WERI-Rb-1 (cell line): ENCODE measurements around the gene IL20RA.

Experiments
- DNase-seq: peaks from one replicate; pipeline ENCODE4 v3.0.0-alpha.2; 2020
- H3K27ac ChIP-seq: fragments of 250-450 bp; sonication (Bioruptor Pico); 2 replicates; pipeline ENCODE4 v1.5.1; 2020; ENCODE audit warnings: mild to moderate bottlenecking, moderate library complexity
- H3K27me3 ChIP-seq: fragments of 250-450 bp; sonication (Bioruptor Pico); 2 replicates; pipeline ENCODE4 v1.5.1; 2021; ENCODE audit warnings: mild to moderate bottlenecking, low read depth, moderate library complexity; ENCODE audit not compliant: insufficient read depth, severe bottlenecking
- H3K36me3 ChIP-seq: fragments of 250-450 bp; sonication (Bioruptor Pico); 2 replicates; pipeline ENCODE4 v1.5.1; 2020; ENCODE audit warnings: mild to moderate bottlenecking, moderate library complexity
- H3K4me3 ChIP-seq: 2 replicates; pipeline ENCODE4 v1.5.1; 2011; ENCODE audit warnings: low read depth, mild to moderate bottlenecking, control low read depth, low read length
- H3K9me3 ChIP-seq: fragments of 250-450 bp; sonication (Bioruptor Pico); 2 replicates; pipeline ENCODE4 v1.5.1; 2021; ENCODE audit warnings: mild to moderate bottlenecking, moderate library complexity; ENCODE audit not compliant: severe bottlenecking
- TF ChIP-seq, protein P1 (sequence below): IDR thresholded peaks from 2 replicates; pipeline ENCODE4 v1.5.1; 2011; ENCODE audit warnings: low read depth, mild to moderate bottlenecking, control low read depth, inconsistent platforms, low read length

Gene IL20RA

DNA sequence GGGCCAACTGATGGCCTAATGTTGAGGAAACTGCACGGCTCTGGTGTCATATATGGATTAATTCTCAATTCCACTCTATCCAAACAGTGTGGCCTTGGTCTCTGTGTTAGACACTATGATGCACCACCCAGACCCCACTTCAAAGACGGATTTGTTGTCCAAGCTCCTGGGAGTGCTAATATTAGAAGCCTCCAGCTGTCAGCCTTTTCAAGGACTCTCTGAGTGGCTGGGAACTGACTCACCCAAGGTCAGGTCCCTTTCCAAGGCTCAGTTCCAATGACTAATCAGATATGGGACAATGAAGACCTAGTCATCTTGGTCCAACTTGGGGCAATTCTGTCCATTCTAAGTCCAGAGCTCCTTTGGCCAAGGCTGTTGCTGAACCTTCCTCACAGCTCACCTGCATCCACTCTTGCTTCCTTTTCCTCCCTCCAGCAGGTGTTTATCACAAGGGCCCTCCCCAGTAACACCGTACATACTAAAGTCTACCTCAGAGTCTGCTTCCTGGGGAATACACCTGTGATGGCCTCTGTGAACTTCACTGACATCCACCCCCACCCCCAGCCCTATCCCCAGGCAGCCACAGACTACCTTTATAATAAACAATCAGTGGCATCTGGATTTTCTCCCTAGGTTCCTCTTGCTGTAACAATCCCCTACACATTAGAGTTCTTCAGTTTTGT, 7.2 kb upstream of the IL20RA start:
- Histone ChIP-seq H3K27ac (no peak overlapping the region), H3K4me3 (no peak overlapping the region), H3K9me3 (no peaks in the 10 kb centered on the region), H3K36me3 (no peaks in the 10 kb centered on the region), H3K27me3 (no peaks in the 10 kb centered on the region)
- peak; percentile 35 for DNase-seq
- TF ChIP-seq, protein P1, sequence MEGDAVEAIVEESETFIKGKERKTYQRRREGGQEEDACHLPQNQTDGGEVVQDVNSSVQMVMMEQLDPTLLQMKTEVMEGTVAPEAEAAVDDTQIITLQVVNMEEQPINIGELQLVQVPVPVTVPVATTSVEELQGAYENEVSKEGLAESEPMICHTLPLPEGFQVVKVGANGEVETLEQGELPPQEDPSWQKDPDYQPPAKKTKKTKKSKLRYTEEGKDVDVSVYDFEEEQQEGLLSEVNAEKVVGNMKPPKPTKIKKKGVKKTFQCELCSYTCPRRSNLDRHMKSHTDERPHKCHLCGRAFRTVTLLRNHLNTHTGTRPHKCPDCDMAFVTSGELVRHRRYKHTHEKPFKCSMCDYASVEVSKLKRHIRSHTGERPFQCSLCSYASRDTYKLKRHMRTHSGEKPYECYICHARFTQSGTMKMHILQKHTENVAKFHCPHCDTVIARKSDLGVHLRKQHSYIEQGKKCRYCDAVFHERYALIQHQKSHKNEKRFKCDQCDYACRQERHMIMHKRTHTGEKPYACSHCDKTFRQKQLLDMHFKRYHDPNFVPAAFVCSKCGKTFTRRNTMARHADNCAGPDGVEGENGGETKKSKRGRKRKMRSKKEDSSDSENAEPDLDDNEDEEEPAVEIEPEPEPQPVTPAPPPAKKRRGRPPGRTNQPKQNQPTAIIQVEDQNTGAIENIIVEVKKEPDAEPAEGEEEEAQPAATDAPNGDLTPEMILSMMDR: no peak

- TF ChIP-seq, protein P1: no peak
- Histone ChIP-seq H3K27ac (no peak overlapping the region), H3K27me3 (peaks cover 5% of the 10 kb centered on the region), H3K36me3 (no peaks in the 10 kb centered on the region), H3K4me3 (no peak overlapping the region), H3K9me3 (no peaks in the 10 kb centered on the region)
- no peak for DNase-seq
These were observed 4.3 kb upstream of the IL20RA start for GRCh38 chr6:137049095-137049494.

- Histone ChIP-seq H3K9me3 (no peaks in the 10 kb centered on the region), H3K4me3 (no peak overlapping the region), H3K36me3 (no peaks in the 10 kb centered on the region), H3K27me3 (peaks cover 12% of the 10 kb centered on the region), H3K27ac (no peak overlapping the region)
- TF ChIP-seq, protein P1: no peak
- no peak for DNase-seq
These were observed 2.2 kb upstream of the IL20RA start for GRCh38 chr6:137046871-137047412.

DNA sequence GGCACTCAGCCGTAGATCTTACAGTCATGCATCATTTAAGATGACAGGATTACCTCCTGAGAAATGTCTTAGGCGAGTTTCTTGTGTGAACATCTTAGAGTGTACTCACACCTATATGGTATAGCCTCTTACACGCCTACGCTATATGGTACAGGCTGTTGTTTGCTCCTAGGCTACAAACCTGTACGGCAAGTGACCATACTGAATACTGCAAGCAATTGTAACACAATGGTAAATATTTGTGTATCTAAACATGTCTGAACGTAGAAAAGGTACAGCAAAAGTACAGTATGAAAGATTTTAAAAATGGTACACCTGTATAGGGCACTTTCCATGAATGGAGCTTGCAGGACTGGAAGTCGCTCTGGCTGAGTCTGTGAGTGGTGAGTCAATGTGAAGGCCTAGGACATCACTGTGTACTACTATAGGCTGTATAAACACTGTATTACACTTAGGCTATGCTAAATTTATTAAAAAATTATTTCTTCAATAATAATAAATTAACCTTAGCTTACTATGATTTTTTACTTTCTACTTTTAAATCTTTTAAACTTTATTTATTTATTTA, 541 bp upstream of the IL20RA start:
- Histone ChIP-seq H3K36me3 (no peaks in the 10 kb centered on the region), H3K27me3 (peaks cover 12% of the 10 kb centered on the region), H3K9me3 (no peaks in the 10 kb centered on the region), H3K27ac (no peak overlapping the region), H3K4me3 (peak overlapping the region; percentile 80)
- TF ChIP-seq, protein P1: no peak
- no peak for DNase-seq

DNA sequence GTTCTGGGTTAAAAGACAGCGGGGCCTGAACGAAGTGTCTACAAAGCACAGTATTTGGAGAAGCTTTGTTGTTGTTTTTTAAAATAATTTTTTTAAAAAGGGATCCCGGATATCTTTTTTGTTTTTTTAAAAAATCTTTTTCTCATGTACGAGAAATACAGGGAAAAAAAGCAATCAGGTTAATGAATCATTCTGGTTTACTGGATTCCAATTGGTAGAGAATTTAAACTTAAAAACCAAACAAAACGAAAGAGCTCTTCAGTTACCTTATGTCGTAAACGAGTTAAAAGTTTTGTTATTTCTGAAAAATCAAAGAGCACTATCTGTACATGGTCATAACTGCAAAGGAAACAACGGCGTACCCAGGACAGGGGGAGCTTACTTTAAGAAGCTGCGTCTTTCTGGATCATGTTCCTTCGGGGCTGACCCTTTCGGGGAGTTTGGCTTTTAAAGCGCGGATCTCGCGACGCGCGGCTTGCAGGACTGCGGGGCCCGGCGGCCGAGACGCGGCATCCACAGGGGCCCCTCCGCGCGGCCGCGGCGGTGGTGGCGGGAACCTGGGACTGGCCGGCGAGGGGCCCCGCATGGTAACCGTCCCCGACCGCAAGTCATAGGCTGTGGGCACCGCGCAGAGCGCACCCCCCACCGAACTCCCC, 927 bp downstream of the IL20RA start:
- H3K9me3 ChIP-seq: no peaks in the 10 kb centered on the region
- H3K36me3 ChIP-seq: no peaks in the 10 kb centered on the region
- TF ChIP-seq, protein P1: no peak
- H3K27me3 ChIP-seq: peaks cover 12% of the 10 kb centered on the region
- H3K4me3 ChIP-seq: peak overlapping the region; percentile 80
- no peak overlapping the region for H3K27ac ChIP-seq
- DNase-seq: peak; percentile 16
